Neural progenitor cell (in vitro differentiated cells): Measurements from ENCODE around the gene PSD2. TPM values are rescaled to one million over a fixed set of nuclear protein-coding genes. Genes with fewer than 3 reads are reported as not detected.

Experiments
- DNase-seq: peaks from one replicate; pipeline ENCODE4 v3.0.0-alpha.2; 2016; ENCODE audit warnings: low spot score
- H2AFZ ChIP-seq: fragments of 200-600 bp; sonication (generic); replicated peaks from 2 replicates; pipeline ENCODE4 v1.6.1; 2016; ENCODE audit warnings: antibody characterized with exemption
- H3F3A ChIP-seq: fragments of 200-600 bp; sonication (generic); 2 replicates; pipeline ENCODE4 v1.6.1; 2016; ENCODE audit warnings: antibody characterized with exemption, low read depth
- H3K27ac ChIP-seq: fragments of 200-600 bp; sonication (generic); 2 replicates; pipeline ENCODE4 v1.5.1; 2016; ENCODE audit warnings: mild to moderate bottlenecking
- H3K27me3 ChIP-seq: fragments of 200-600 bp; sonication (generic); 2 replicates; pipeline ENCODE4 v1.6.1; 2016; ENCODE audit warnings: mild to moderate bottlenecking, moderate library complexity
- H3K36me3 ChIP-seq: fragments of 200-600 bp; sonication (generic); 2 replicates; pipeline ENCODE4 v1.5.1; 2016
- H3K4me1 ChIP-seq: fragments of 200-600 bp; sonication (generic); 2 replicates; pipeline ENCODE4 v1.6.1; 2016; ENCODE audit warnings: mixed run types
- H3K4me2 ChIP-seq: fragments of 200-600 bp; sonication (generic); 2 replicates; pipeline ENCODE4 v1.6.1; 2016
- H3K4me3 ChIP-seq: fragments of 200-600 bp; sonication (generic); 2 replicates; pipeline ENCODE4 v1.5.1; 2016
- H3K79me2 ChIP-seq: fragments of 200-600 bp; sonication (generic); 2 replicates; pipeline ENCODE4 v1.6.1; 2016; ENCODE audit warnings: low read depth
- H3K9ac ChIP-seq: fragments of 200-600 bp; sonication (generic); 2 replicates; pipeline ENCODE4 v1.6.1; 2016
- H3K9me3 ChIP-seq: fragments of 200-600 bp; sonication (generic); 2 replicates; pipeline ENCODE4 v1.5.1; 2016; ENCODE audit warnings: low read depth
- H4K20me1 ChIP-seq: fragments of 200-600 bp; sonication (generic); 2 replicates; pipeline ENCODE4 v1.6.1; 2016; ENCODE audit warnings: low read depth
- H3K27ac Mint-ChIP-seq: 3 replicates; pipeline ENCODE4 v1.8.0; 2021; ENCODE audit warnings: mixed read lengths
- H3K27me3 Mint-ChIP-seq: 2 replicates; pipeline ENCODE4 v1.8.0; 2022; ENCODE audit warnings: low read depth, mild to moderate bottlenecking, inconsistent platforms, moderate library complexity, mixed read lengths; ENCODE audit not compliant: insufficient read depth
- H3K36me3 Mint-ChIP-seq: 3 replicates; pipeline ENCODE4 v1.8.0; 2021; ENCODE audit warnings: mixed read lengths
- H3K4me1 Mint-ChIP-seq: 3 replicates; pipeline ENCODE4 v1.8.0; 2021; ENCODE audit warnings: mixed read lengths
- H3K4me3 Mint-ChIP-seq: 3 replicates; pipeline ENCODE4 v1.8.0; 2021; ENCODE audit warnings: mild to moderate bottlenecking, moderate library complexity, mixed read lengths
- H3K9me3 Mint-ChIP-seq: 3 replicates; pipeline ENCODE4 v1.8.0; 2020; ENCODE audit warnings: mixed read lengths
- EZH2 ChIP-seq: fragments of 200-600 bp; sonication (generic); IDR thresholded peaks from 2 replicates; pipeline ENCODE4 v1.6.1; 2017; ENCODE audit warnings: antibody characterized with exemption, mild to moderate bottlenecking, moderate library complexity
- EZH2phosphoT487 ChIP-seq: fragments of 200-600 bp; sonication (generic); IDR thresholded peaks from 2 replicates; pipeline ENCODE4 v1.6.1; 2017; ENCODE audit warnings: antibody characterized with exemption
- total RNA-seq: library from RNA; depleted of rRNA; stranded (reverse); fragments of >200 nt; gene quantifications from 2 replicates; pipeline ENCODE4 v1.2.3, GENCODE V29; 2015; ENCODE audit warnings: low replicate concordance
- TF ChIP-seq, protein P1 (sequence below): fragments of 200-600 bp; sonication (generic); IDR thresholded peaks from 2 replicates; pipeline ENCODE4 v1.5.1; 2017; ENCODE audit warnings: antibody characterized with exemption, mild to moderate bottlenecking

PSD2 gene
- total RNA-seq, 1 donor from 2014 or later = 0.09 TPM

DNA sequence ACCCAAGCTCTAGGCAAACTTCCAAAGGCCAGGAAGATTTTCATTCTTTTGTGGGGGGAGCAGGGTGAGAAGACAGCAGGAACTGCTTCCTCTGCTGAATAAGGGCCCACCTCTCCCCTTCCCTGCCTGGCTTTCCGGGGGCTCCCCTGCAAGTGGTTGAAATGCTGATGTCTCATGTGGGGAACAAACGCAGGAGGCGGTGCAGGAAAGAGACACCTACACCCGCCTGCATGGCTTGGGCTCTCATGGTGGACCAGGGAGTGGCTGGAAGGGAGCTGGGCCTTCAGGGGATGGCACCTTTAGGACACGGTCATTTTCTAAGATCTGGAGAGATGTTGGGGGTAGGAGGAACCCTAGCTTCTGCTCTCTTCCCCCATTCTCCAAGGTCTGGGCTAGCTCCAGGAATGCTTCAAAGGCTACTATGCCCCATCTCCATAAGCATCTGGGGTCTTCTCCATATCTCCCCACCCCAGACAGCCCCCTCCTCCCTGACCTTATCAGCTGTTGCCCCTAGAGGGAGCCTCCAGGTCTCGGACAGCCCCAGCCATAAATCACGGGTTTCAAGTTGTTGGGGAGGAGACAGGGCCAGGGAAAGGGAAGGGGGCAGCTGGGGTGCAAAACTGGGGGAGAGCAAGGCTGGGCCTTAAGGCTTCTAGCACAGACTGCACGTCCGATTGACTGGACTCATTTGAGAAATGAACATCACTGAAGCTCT, 76.6 kb downstream of the PSD2 start:
- Histone ChIP-seq H3K36me3 (no peaks in the 10 kb centered on the region), H3K4me3 (no peak overlapping the region), H3K9ac (no peak overlapping the region), H3F3A (no peaks in the 10 kb centered on the region), H3K4me2 (no peak overlapping the region), H2AFZ (no peak overlapping the region), H4K20me1 (no peaks in the 10 kb centered on the region), H3K27me3 (no peaks in the 10 kb centered on the region), H3K79me2 (no peaks in the 10 kb centered on the region), H3K27ac (no peak overlapping the region), H3K4me1 (no peaks in the 10 kb centered on the region), H3K9me3 (no peaks in the 10 kb centered on the region)
- Mint-ChIP-seq H3K4me1 (no peaks in the 10 kb centered on the region), H3K4me3 (no peak overlapping the region), H3K36me3 (no peaks in the 10 kb centered on the region), H3K27ac (no peak overlapping the region), H3K27me3 (peaks cover 7% of the 10 kb centered on the region), H3K9me3 (peaks cover 3% of the 10 kb centered on the region)
- TF ChIP-seq, protein P1, sequence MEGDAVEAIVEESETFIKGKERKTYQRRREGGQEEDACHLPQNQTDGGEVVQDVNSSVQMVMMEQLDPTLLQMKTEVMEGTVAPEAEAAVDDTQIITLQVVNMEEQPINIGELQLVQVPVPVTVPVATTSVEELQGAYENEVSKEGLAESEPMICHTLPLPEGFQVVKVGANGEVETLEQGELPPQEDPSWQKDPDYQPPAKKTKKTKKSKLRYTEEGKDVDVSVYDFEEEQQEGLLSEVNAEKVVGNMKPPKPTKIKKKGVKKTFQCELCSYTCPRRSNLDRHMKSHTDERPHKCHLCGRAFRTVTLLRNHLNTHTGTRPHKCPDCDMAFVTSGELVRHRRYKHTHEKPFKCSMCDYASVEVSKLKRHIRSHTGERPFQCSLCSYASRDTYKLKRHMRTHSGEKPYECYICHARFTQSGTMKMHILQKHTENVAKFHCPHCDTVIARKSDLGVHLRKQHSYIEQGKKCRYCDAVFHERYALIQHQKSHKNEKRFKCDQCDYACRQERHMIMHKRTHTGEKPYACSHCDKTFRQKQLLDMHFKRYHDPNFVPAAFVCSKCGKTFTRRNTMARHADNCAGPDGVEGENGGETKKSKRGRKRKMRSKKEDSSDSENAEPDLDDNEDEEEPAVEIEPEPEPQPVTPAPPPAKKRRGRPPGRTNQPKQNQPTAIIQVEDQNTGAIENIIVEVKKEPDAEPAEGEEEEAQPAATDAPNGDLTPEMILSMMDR = peak; percentile 49
- TF ChIP-seq EZH2 = no peak
- DNase-seq = peak; percentile 19

DNA sequence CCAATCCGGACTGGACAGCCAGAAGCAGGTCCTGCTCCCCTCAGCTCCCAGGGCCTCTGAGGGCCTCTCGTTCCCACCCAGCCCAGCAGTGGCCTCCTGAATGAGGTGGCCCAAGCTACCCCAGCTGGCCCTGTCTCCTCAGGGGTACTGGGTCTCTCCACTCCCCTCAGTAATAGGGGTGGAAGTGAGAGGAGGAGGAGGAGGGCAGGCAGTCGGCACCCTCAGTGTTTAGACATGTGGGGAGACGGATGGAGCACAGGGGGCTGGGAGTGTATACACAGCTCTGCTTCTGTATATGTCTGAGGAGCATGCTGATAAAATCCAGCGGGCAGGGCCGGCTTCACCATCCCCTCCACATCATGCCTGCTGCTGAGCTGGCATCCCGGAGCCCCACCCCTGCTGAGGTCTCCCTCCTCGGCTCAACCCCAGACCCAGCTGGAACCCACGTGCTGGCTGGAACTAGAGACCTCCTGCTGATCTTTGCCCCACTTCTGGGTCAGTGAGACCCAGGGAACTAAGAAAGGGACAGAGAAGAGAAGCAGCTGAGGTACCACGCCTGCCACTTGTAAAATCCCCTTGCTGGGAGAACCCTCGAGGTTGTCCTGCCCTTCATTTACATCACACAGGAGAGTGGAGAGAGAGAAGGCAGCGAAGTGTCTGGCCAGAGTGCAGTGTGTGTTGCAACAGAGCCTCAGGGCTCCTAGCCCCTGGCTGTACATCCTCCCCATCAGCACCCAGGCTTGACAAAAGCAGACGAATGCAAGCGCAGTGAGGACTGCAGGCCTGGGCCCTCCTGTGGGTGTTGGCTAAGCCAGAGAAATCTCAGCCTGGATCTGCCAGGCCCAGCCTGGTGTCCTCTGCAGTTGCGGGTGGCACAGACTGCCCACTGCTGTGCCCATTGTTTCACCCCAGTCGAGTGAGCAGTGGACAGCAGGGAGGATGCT, 77.5 kb downstream of the PSD2 start:
- H3K27me3 Mint-ChIP-seq = peaks cover 7% of the 10 kb centered on the region
- Histone ChIP-seq H4K20me1 (no peaks in the 10 kb centered on the region), H3K4me3 (no peak overlapping the region), H2AFZ (no peak overlapping the region), H3K79me2 (no peaks in the 10 kb centered on the region), H3K27ac (no peak overlapping the region), H3K9ac (no peak overlapping the region), H3K4me1 (no peaks in the 10 kb centered on the region), H3K36me3 (no peaks in the 10 kb centered on the region), H3F3A (no peaks in the 10 kb centered on the region), H3K27me3 (no peaks in the 10 kb centered on the region), H3K9me3 (no peaks in the 10 kb centered on the region), H3K4me2 (no peak overlapping the region)
- DNase-seq = no peak
- H3K4me1 Mint-ChIP-seq = no peaks in the 10 kb centered on the region
- H3K4me3 Mint-ChIP-seq = no peak overlapping the region
- TF ChIP-seq EZH2phosphoT487 = no peak
- TF ChIP-seq EZH2 = no peak
- TF ChIP-seq, protein P1 = no peak
- H3K27ac Mint-ChIP-seq = no peak overlapping the region
- peaks cover 3% of the 10 kb centered on the region for H3K9me3 Mint-ChIP-seq
- no peaks in the 10 kb centered on the region for H3K36me3 Mint-ChIP-seq

DNA sequence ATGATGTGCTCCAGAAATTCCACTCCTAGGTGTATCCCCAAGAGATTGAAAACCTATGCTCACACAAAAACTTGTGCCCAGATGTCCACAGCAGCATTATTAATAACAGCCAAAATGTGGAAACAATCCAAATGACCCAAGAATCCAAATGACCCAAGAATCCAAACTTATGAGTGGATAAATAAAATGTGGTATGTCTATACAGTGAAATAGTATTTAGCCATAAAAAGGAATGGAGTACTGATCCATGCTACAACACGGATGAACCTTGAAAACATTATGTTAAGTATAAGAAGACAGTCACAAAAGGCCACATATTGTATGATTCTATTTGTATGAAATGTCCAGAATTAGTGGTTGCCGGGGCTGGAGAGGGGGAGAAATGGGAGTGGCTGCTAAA, 80.3 kb downstream of the PSD2 start:
- no peak for DNase-seq
- H3K79me2 ChIP-seq = no peaks in the 10 kb centered on the region
- no peak overlapping the region for H3K4me3 ChIP-seq
- Mint-ChIP-seq H3K36me3 (no peaks in the 10 kb centered on the region), H3K9me3 (peaks cover 3% of the 10 kb centered on the region), H3K4me3 (no peak overlapping the region), H3K4me1 (no peaks in the 10 kb centered on the region), H3K27ac (no peak overlapping the region), H3K27me3 (peaks cover 7% of the 10 kb centered on the region)
- no peaks in the 10 kb centered on the region for H3F3A ChIP-seq
- no peaks in the 10 kb centered on the region for H3K9me3 ChIP-seq
- no peak overlapping the region for H2AFZ ChIP-seq
- H3K27me3 ChIP-seq = no peaks in the 10 kb centered on the region
- H3K27ac ChIP-seq = no peak overlapping the region
- H3K4me1 ChIP-seq = no peaks in the 10 kb centered on the region
- no peaks in the 10 kb centered on the region for H3K36me3 ChIP-seq
- TF ChIP-seq EZH2phosphoT487 (no peak), EZH2 (no peak)
- TF ChIP-seq, protein P1 = no peak
- no peaks in the 10 kb centered on the region for H4K20me1 ChIP-seq
- H3K4me2 ChIP-seq = no peak overlapping the region
- H3K9ac ChIP-seq = no peak overlapping the region
